GM19438 (cell line): ENCODE results near the gene SEPTIN12.
"Not testable (repeated sequence)": the region's sequence is repeated elsewhere in the genome, so short reads cannot be mapped to it uniquely, and the experiment has no call there.

ENCODE experiments used
- ATAC-seq: cut with Tn5 transposase; IDR thresholded peaks from one replicate; pipeline ENCODE4 v1.9.1; 2021; ENCODE audit warnings: low read depth; ENCODE audit not compliant: unreplicated experiment

SEPTIN12 gene

DNA sequence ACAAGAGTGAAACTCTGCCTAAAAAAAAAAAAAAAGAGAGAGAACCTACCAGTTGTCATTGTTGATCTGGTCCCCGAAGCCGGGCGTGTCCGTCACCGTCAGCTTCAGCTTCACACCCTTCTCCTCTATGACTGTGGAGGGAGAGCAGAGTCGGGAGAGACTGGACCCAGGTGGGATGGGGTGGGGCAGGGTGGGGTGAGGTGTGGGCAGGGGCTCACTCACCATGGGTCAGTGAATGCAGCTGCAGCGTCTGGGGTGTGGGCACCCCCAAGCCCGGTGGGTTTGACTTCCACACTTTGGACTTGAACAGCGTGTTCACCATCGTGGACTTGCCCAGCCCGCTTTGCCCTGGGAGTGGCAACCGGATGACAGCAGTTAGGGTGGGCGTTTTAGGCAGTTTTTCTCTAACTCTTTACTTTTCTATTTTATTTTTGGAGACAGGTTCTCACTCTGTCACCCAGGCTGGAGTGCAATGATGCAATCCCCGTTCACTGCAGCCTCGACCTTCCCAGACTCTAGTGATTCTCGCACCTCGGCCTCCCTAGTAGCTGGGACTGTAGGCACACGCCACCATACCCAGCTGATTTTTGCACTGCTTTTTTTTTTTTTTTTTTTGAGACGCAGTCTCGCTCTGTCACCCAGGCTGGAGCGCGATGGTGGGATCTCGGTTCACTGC lies 2.2 kb downstream of the SEPTIN12 start:
- no peak for ATAC-seq

DNA sequence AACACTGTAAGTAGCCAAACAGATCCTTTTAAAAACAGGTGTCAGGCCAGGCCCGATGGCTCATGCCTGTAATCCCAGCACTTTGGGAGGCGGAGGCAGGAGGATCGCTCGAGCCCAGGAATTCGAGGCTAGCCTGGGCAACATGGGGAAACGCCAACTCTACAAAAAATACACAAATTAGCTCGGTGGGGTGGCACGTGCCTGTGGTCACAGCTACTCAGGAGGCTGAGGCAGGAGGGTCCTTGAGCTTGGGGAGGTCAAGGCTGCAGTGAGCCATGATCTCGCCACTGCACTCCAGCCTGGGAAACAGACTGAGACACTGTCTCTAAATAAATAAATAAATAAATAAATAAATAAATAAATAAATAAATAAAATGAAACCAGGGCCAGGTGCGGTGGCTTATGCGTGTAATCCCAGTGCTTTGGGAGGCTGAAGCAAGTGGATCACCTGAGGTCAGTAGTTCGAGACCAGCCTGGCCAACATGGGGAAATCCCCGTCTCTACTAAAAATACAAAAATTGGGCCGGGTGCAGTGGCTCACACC lies 3.6 kb downstream of the SEPTIN12 start:
- ATAC-seq = not testable (repeated sequence)

DNA sequence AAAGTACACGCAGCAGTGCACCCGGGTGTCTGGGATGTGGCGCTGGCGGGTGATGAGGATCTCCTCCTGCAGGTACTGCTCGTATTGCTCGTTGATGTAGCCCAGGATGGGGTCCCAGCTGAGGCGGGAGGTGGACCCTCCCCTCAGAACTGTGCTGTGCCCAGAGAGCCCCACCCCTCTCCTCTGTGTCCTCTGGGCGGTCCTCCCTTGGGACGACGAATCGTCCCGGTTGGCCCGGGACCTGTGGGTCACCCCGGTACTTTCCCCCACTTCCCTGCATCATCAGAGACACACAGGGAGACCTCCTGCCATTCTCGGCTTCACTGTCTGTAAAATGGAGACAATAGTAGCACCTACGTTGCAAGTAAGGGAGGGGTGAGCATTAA lies 4.2 kb downstream of the SEPTIN12 start:
- ATAC-seq = no peak

DNA sequence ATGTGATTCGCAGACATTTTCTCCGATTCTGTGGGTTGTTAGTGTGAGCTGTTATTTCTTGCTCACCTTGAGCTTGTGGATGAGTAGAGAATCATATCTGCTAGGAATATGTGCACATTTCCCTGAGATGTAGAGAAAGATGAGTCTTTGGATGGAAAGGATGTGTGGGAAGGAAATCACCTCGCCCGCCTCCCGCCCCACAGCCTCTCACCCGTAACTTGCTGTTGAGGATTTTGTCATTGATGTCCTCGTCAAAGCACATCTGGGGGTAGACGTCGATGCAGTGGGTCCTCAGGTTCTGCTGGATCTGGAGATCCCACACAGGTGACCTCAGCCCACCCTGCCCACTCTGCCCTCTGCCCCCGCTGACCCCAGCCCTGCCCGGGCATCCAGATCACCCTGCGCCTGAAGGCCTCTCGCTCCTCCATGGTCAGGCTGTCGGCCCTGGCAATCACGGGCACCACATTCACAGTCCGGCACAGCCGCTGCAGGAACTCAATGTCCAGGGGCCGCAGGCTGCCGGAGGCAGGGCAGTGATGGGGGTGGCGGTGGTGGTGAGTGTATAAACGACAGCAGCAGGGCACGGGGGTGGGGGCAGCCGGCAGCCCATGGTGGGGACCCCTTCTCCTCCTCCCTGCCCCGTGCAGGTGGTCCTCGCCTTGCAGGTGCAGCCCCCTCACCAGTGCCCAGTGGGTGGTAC lies 4.7 kb downstream of the SEPTIN12 start:
- ATAC-seq = no peak

DNA sequence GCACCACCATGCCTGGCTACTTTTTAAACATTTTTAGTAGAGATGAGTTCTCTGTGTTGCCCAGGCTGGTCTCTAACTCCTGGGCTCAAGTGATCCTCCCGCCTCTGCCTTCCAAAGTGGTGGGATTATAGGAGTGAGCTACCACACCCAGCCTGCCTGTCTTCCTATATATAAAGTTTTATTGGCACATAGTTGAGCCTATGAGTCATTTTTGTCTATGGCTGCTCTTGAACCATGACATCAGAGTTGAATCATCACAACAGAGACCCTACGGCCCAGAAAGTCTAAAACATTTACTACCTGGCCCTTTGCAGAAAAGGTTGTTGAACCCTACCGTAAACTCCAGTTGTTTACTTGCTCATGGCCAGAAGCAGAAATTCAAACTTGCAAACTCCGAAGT lies 7.9 kb downstream of the SEPTIN12 start:
- ATAC-seq = no peak

DNA sequence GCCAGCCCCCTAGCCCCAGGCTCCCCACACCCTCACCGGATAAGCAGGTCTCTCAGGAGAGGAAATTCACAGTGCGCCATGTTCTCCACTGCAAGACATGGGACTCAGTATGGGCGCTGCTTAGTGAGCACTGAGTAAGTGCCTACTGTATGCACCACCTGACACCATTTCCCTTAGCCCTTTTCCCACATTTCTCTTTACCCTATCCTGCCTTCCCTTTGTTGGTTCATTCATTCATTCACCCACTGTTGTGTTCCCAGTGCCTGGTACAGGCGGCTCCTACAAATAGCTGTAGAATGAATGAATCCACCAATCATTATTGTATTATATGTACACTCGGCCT lies 10.1 kb downstream of the SEPTIN12 start:
- no peak for ATAC-seq

DNA sequence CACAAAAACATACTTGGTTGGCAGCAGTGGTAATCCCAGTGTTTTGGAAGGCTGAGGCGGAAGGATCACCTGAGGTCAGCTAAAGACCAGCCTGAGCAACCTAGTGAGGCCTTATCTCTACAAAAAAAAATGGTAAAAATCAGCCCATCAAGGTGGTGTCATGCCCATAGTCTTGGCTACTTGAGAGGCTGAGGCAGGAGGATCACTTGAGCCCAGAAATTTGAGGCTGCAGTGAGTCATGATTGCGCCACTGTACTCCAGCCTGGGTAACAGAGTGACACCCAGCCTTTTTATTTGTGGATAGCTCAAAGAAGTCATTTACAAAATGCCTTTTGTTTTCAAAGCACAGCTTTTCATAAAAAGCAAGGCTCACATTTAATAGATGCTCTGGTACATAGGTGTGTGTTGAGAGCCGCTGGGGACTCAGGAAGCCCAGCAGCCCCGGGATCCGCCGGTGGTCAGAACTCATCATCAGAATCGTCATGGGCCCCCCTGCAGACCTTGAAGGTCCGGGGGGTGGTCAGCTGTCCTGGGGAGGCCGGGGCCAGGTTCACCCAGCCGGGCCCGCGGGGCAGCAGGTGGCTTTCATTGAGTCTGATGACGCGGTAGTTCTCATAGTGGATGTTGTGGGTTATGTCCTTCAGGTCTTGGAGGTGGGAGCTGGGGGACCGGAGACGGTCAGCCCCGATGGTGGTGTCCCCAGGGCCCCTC lies 10.7 kb downstream of the SEPTIN12 start:
- ATAC-seq = no peak

DNA sequence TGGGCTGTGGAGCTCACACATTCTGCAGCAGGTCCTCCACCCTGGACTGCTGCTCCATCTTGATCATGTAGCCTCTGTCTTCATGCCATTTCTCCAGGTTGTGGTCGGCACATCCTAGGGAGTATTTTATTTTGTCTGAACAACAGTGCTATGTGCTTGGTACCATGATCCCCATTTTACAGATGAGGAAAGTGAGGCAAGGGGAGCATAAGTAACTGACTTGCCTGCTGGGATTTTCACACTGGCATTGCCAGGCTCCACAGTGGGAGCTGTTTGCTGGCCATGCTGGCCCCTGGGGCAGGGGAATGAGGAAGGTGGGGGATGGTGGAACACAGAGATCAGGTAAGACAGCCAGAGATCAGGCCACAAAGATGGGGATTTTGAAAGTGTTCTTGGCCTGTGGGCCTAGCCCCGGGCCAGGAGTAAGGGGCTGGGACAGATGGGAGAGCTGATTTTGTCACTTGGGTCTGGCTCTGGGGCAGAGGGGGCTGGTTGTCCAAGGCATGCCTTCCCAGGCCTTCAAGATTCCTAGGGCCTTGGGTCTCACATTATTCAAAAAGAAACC lies 11.9 kb downstream of the SEPTIN12 start:
- no peak for ATAC-seq

DNA sequence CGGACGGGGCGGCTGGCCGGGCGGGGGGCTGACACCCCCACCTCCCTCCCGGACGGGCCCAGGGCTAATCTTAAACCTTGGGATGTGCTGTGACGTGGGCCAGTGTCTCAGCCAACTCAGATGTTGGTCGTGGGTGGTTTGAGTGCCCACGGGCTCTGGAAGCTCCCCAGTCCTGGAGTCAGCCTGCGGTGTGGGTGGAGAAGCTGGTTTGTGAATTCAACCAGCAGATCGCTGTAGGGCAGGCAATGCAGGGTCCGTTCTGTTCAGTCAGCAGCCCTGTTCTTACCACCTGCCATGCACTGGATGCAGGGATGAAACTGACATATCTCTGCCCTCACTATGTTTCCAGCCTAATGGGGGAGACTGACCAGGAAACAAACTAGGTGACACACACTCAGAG lies 13.1 kb downstream of the SEPTIN12 start:
- ATAC-seq = no peak

DNA sequence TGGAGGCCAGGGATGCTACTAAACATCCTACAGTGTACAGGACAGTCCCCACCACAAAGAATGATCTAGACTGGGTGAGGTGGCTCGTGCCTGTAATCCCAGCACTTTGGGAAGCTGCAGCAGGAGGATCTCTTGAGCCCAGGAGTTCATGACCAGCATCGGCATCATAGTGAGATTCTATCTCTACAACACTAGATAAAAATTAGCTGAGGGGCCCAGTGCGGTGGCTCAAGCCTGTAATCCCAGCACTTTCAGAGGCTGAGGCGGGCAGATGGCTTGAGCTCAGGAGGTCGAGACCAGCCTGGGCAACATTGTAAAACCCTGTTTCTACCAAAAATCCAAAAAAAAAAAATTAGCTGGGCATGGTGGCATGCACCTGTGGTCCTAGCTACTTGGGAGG lies 15.8 kb downstream of the SEPTIN12 start:
- no peak for ATAC-seq

DNA sequence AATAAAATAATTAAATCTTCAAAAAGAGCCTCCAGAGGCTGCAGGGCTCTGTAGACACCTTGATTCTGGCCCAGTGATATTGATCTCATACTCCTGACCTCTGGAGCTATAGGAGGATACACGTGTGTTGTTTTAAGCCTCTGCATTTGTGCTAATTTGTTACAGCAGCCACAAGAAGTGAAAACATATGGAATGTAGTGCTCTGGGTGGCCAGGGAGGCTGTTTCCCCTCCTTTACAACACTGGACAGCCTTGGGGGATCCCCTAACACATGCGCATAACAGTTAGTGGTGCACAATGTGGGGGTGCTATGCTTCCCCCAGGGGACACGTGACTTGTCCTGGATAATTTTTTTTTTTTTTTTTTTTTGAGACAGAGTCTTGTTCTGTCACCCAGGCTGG lies 16.5 kb downstream of the SEPTIN12 start:
- no peak for ATAC-seq

DNA sequence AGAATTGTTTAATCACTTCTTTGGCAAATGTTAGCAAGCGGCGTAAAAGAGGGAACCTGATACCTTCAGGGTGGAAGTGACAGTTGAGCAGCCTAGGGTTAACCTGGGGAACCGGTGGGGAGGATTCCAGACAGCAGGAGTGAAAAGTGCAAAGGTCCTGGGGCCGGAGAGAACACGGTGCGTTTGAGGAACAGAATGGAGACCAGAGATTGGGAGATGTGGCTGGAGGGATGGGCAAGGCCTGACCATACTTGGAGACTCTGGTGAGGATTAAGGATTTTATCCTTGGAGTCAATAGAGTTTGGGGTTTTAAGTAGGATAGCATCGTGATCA lies 18.9 kb downstream of the SEPTIN12 start:
- no peak for ATAC-seq

DNA sequence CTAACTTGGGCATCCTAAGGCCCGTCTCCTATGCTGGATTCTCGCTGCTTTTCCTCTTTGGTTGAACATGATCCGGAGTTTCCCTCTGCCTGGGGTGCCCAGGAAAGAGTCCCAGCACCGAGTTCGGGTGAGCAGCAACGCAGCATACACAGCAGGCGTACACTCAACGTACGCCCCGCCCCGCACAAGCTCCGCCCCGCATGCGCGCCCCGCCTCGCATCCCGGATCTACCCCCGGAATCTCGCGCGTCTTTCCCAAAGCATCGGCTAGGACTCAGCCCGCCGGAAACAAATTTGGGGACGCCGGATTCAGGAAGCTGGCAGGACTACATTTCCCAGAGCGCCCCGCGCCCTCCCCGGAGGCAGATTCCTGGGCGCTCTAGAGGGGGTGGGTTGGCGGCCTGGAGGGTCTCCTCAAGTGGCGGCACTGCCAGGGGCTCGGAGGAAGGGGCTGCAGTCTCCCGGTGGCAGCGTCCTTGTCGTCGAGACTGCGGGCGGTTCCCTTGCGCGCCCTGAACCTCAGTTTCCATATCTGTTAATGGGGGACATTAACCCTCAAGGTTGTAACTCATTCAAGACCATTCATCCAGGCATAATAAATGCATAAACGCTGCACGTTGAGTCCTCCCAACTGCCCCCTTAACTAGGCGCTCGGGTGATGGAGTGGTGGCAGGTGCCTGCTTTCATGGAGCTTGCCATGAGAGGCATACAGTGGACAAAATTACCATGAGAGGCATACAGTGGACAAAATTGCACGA lies 19.4 kb downstream of the SEPTIN12 start:
- ATAC-seq = peak; percentile 63

DNA sequence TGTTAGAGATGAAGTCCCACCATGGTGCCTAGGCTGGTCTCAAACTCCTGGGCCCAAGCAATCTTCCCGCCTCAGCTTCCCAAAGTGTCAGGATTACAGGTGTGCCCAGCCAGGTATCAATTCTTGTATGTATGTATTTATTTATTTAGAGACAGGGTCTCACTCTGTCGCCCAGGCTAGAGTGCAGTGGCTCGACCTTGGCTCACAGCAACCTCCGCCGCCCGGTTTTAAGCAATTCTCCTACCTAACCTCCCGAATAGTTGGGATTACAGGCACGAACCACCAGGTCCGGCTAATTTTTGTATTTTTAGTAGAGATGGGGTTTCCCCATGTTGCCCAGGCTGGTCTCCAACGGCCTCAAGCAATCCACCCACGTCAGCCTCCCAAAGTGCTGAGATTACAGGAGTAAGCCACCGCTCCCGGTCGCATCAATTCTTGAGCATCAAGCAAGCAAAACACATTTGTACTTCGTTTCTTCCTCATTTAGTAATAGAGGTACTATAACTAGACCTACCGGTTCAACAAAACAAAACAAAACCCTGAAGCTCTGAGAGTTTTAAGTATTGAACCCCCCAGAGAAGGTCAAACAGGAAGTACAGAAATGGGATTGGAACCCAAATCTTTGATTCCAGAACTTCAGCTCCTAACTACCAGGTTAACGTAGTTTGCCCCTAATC lies 20.1 kb downstream of the SEPTIN12 start:
- ATAC-seq = peak; percentile 3

DNA sequence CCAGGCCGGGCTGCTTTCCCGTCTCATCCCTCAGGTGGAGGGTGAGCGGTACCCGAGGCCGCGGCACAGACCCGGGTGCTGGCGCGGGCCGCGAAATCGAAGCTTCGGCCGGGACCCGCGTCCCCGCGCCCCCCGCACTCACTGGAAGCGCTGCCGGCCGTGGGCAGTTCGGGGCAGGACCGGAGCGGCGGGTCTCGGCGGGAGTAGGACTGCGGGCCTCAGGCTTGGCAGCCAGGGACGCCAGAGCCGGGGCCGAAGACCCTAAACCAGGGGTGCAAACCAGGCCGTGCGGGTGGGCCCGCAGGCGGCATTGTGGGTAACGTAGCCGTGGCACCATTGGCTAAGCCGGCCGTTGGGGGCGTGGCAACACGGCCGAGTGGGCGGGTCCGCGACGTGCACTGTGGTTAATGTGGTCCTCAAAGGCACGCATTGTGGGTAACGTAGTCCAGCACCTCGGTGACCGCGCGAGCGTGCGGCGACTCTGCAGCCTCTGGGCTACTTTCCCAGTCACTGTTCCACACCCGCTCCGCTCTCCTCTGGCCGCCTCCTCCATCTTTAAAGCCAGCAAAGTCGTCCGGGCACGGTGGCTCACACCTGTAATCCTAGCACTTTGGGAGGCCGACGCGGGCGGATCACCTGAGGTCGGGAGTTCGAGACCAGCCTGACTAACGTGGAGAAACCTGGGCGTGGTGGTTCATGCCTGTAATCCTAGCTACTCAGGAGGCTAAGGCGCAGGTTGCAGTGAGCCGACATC lies 21.1 kb downstream of the SEPTIN12 start, which contains the start of gene ZNF500:
Gene ZNF500, minus strand, starts transcription at position 288 of the 754 bp plus-strand sequence. CDS start 1,184 bp downstream, outside the sequence.
- ATAC-seq = peak; percentile 77

DNA sequence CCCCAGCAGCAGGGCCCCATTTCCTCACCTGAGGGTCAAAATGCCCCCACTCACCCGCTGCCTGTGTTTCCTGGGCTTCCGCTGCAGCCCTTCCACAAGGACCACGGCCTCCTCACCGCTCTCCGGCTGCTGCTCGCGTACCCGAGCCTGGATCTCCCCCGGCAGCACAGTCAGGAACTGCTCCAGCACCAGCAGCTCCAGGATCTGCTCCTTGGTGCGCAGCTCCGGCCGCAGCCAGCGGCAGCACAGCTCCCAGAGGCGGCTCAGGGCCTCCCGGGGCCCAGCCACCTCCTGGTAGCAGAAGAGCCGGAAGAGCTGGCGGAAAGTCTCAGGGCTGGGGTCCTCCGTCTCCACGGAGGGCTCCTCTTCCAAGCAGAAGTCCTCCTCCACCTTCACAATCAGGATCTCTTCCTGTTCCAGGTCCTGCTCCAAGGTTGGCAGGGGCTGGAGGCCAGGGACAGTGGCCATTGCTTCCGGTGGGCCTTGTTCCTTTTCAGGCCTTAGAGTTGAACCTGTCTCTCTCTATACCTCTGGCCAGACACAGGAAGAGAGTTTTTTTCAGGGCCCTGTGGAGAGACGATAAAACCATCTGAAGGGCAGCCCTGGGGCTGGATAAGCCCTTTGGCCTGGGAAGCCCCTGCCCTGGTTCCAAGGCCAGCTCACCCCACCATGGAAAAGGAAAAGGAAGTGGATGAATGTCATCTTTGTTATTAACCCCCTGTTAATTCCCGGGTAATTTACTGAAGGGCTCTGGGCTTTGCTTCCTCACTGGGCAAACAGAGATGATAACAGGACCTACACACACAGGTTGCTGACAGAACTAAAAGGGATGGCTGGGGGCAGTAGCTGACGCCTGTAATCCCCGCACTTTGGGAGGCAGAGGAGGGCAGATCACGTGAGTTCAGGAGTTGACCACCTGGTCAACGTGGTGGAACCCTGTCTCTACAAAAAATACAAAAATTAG lies 22.4 kb downstream of the SEPTIN12 start:
- ATAC-seq = no peak

DNA sequence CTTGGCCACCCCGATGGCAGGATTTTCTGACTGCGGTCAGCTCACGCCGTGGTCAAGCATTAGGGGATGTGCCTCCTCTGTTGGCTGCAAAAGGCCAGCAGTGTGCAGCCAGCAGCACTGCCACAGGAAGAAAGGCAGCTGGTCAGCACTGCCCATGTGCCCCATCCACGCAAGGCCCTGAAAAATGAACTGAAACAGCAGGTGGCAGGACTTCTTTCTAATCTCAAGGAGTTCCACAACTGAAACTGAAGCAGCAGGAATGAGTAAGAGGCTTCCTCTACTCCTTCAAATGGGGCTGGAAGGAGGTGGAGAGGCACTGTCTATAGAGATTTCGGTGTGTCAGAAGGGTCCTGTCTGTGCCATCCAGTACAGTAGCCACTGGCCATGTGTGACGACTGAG lies 24.4 kb downstream of the SEPTIN12 start:
- no peak for ATAC-seq

DNA sequence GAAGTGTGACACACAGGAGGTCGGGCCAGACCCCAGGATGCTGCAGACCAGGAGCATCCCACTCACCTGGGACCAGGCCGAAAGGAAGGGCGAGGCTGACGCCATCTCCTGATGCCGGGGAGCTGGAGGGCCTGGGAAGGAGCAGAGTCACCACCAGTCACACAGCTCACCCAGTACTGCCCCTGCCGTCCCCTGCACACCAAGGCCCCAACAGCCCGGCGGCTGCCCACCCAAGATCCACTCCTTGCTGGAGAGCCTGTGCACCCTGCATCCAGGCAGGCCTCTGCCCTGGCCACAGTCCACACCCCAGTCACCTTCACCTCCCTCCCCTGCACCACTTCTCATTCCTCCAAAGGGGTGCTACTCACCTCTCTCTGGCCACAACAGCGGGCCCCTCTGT lies 25.9 kb downstream of the SEPTIN12 start:
- ATAC-seq = no peak
